HFF-Myc (cell line): Measurements from ENCODE around the gene DCDC2C.

Experiments
- DNase-seq: peaks from one replicate; pipeline ENCODE4 v3.0.0-alpha.2; 2011; ENCODE audit warnings: low read depth; ENCODE audit errors: extremely low read depth
- H3K4me3 ChIP-seq: replicated peaks from 2 replicates; pipeline ENCODE4 v1.5.1; 2011; ENCODE audit warnings: low read depth, mild to moderate bottlenecking, control low read depth, low read length
- TF ChIP-seq, protein P1 (sequence below): IDR thresholded peaks from 2 replicates; pipeline ENCODE4 v1.5.1; 2012; ENCODE audit warnings: mild to moderate bottlenecking, low read depth, low read length, control low read depth; ENCODE audit errors: missing control alignments

The DCDC2C gene

DNA sequence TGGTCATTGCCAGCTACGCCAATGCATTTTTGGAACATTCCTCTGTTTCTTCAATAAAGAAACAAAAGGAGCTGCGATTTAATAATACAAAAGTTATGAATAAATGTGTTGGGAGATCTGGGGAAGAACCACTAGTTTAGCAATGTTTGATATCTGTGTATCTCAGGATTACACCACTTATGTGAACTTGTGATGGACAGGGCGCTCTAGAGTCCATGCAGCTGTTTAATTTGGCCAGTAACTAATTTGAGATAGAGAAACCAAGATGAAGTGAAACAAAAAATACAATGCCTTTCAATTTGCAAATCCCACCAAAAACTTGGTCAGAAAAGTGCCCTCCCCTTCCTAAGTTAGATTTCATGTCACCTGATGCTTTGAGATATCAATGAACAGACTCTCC is 6.8 kb upstream of the DCDC2C start:
- TF ChIP-seq, protein P1, sequence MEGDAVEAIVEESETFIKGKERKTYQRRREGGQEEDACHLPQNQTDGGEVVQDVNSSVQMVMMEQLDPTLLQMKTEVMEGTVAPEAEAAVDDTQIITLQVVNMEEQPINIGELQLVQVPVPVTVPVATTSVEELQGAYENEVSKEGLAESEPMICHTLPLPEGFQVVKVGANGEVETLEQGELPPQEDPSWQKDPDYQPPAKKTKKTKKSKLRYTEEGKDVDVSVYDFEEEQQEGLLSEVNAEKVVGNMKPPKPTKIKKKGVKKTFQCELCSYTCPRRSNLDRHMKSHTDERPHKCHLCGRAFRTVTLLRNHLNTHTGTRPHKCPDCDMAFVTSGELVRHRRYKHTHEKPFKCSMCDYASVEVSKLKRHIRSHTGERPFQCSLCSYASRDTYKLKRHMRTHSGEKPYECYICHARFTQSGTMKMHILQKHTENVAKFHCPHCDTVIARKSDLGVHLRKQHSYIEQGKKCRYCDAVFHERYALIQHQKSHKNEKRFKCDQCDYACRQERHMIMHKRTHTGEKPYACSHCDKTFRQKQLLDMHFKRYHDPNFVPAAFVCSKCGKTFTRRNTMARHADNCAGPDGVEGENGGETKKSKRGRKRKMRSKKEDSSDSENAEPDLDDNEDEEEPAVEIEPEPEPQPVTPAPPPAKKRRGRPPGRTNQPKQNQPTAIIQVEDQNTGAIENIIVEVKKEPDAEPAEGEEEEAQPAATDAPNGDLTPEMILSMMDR, result no peak
- H3K4me3 ChIP-seq, result no peak overlapping the region
- DNase-seq, result no peak

DNA sequence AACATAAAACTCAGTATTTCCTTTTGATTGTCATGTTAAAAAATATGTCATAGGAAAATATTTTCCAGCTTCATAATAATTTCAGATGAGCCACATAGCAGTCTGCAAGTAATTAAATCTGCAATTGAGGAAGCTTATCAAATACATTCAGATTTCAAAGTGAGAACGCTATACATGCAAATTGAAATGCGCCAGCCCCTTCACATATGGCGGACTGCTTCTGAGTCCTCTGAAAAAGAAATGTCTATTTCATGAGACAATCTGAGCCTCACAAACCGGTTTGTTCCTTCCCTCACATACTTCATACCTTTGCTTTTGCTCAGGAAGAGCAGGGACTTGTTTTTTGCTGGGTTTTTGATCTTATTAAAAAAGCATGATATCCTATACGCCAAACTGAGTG is 2.3 kb upstream of the DCDC2C start:
- no peak overlapping the region for H3K4me3 ChIP-seq
- TF ChIP-seq, protein P1, result no peak
- DNase-seq, result no peak

DNA sequence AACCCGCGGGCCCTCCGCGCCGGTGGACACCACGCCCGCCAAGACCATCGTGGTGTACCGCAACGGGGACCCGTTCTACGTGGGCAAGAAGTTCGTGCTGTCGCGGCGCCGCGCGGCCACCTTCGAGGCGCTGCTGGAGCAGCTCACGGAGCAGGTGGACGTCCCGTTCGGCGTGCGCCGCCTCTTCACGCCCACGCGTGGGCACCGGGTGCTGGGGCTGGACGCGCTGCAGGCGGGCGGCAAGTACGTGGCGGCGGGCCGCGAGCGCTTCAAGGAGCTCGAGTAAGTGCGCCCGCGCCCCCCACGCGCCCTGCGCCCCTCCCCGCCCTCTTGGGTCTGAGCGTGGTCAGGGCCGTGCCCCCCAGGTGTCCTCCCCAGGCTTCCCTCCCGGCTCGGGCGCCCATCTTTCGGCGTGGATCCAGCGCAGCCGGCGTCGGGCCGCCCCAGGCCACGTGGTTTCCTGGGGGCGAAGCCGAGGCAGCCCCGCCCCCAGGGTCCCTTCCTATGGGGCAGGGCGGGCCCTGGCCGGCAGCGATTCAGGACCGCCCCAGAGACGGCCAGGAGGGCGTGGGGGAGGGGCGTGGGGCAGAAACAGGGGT is 481 bp downstream of the DCDC2C start:
- H3K4me3 ChIP-seq, result no peak overlapping the region
- TF ChIP-seq, protein P1, result no peak
- no peak for DNase-seq

DNA sequence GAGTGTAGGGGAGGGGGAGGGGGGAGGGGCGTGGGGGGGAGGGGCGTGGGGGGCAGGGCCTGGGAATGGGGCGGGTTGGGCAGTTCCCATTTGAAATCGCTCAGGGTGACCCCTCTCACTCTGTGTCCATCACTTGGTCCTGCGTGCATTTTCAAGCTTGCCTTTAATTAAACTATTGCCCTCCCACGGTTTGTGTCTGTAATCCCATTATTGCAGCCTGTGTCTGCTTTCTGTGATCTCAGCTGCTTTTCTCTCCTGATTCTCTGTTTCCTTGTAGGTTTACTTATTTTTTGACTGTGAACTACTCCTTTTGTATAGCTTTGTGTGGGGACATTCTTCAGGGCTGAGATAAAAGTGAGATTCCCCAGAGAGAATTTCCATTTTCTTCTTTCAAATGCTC is 1.3 kb downstream of the DCDC2C start:
- DNase-seq, result no peak
- TF ChIP-seq, protein P1, result no peak
- H3K4me3 ChIP-seq, result no peak overlapping the region

DNA sequence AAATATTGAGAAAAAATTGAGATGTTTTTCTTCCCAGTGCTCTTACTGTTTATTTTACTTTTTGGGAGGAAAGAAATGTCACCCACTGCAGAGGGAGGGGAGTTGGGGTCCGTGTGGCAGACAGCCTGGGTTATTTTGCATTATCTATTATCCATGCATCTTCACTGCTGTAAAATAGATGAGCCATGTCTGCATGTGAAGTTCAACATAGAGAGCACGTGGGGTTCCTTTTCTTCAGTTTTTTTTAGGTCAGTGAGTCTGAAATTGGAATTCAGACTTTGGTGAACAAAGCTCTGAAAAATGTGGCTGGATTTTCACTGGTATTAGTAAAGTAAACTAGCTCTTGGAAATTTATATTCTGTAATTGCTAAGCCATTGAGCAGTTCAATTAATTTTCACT is 2.4 kb downstream of the DCDC2C start:
- TF ChIP-seq, protein P1, result no peak
- no peak for DNase-seq

DNA sequence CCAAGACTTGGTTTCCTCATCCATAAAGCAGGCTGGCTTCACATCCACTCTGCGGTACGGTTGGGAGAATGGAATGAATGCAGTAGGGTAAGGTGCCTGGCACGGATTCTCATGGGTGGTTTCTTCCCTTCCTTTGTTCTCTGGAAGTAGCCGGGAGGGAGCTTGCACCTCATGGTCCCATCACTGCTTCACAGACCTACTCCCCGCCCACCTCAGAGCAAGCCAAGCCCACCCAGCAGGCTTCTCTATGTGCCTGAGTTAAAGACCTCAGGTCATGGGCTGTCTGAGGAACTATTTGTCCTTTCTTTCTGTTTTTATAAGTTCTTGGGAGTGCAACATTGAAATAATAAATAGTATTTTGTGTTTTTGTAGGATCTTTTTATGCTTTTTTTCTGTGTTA is 3.5 kb downstream of the DCDC2C start:
- TF ChIP-seq, protein P1, result no peak
- no peak for DNase-seq

More for the DNA sequence above, 2.4 kb downstream of the DCDC2C start:
- H3K4me3 ChIP-seq, result no peak overlapping the region

DNA sequence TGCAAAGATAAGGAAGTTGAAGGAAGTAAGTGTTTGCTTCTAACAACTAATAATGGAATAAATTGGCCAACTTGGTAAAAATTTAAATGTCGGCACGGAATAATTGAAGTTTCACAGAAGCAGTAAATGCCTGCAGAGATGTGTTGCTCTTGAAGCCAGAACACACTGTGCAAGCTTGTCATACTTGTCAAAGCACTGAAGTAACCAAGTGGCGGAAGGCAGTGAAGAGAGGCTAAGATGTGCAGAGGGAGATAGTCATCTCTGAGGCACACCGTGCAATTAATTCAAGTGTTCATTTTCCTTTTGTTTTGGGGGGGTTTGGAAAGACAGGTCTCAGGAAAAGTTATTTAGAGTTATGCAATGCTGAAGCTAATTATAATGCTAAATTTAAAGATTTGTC is 5.2 kb downstream of the DCDC2C start:
- DNase-seq, result no peak
- TF ChIP-seq, protein P1, result no peak
- no peak overlapping the region for H3K4me3 ChIP-seq

More for the DNA sequence above, 3.5 kb downstream of the DCDC2C start:
- H3K4me3 ChIP-seq, result no peak overlapping the region
